K562 (cell line): Measurements from ENCODE around the gene KLHL29. TPM values are rescaled to one million over a fixed set of nuclear protein-coding genes. Genes with fewer than 3 reads are reported as not detected.

ENCODE experiments used
- ATAC-seq: fragments of 200-7000 bp; cut with Tn5 transposase; 3 replicates; pipeline ENCODE4 v1.9.1; 2020; ENCODE audit warnings: moderate library complexity
- BruUV-seq: library from RNA; stranded (reverse); fragments of 400-500 nt; replicated peaks from 2 replicates; lab custom pipeline; 2021; lab: Mats Ljungman, UMichigan
- CTCF ChIA-PET: fragments of 300-600 bp; formaldehyde crosslinking; extraction: SDS; loops from one replicate; lab custom pipeline; 2021; ENCODE audit warnings: low intra/inter-chr PET ratio; lab: Yijun Ruan, JAX
- POLR2A ChIA-PET: fragments of 300-600, 350-650 bp; sonication (Branson Sonifier 250); formaldehyde crosslinking; extraction: SDS; loops from one replicate; lab custom pipeline; 2021; ENCODE audit warnings: antibody characterized with exemption, inconsistent platforms; lab: Yijun Ruan, JAX
- DNase-seq, 4 experiments: peaks; one replicate each; pipeline versions ENCODE4 v3.0.0 to v3.0.0-alpha.2; 2011 to 2018; ENCODE audit warnings: low spot score in 3 of 4, mixed read lengths in 3 of 4; ENCODE audit errors: extremely low read depth in 1 of 4
- FAIRE-seq: peaks from 2 replicates; lab custom pipeline; 2011; peaks lifted over from hg19 to GRCh38; lab: Jason Lieb, UNC
- H2AFZ ChIP-seq: 2 replicates; pipeline ENCODE4 v1.6.0; 2011; ENCODE audit warnings: low read depth, low read length, control low read depth, inconsistent platforms
- H3K27ac ChIP-seq: fragments of 200-600 bp; 3 replicates; pipeline ENCODE4 v1.8.0; 2011; ENCODE audit warnings: low read depth, mild to moderate bottlenecking, control low read depth, inconsistent platforms, low read length, moderate library complexity, mixed read lengths; ENCODE audit errors: extremely low read depth
- H3K27me3 ChIP-seq, 2 experiments: fragments of 300-600 bp in 1 of 2; 2 replicates in 1 of 2; 3 replicates in 1 of 2; pipeline versions ENCODE4 v1.6.0 to v1.8.0; 2011; ENCODE audit warnings: inconsistent platforms in 2 of 2, low read length in 2 of 2, mild to moderate bottlenecking in 1 of 2, mixed read lengths in 1 of 2, moderate library complexity in 1 of 2; ENCODE audit not compliant: control insufficient read depth in 2 of 2, insufficient read depth in 2 of 2
- H3K36me3 ChIP-seq: fragments of 300-600 bp; 3 replicates; pipeline ENCODE4 v1.8.0; 2011; ENCODE audit warnings: mild to moderate bottlenecking, low read length, inconsistent platforms; ENCODE audit not compliant: control insufficient read depth, insufficient read depth
- H3K4me1 ChIP-seq, 2 experiments: fragments of 200-600 bp in 1 of 2; replicated peaks in 1 of 2; 2 replicates in 1 of 2; 3 replicates in 1 of 2; pipeline versions ENCODE4 v1.5.1 to v1.8.0; 2011; ENCODE audit warnings: inconsistent platforms in 2 of 2, low read length in 2 of 2, mild to moderate bottlenecking in 1 of 2, mixed read lengths in 1 of 2, moderate library complexity in 1 of 2; ENCODE audit not compliant: control insufficient read depth in 2 of 2, insufficient read depth in 2 of 2
- H3K4me2 ChIP-seq: 2 replicates; pipeline ENCODE4 v1.6.1; 2011; ENCODE audit warnings: low read length, control low read depth, inconsistent platforms, mixed read lengths; ENCODE audit not compliant: insufficient read depth
- H3K4me3 ChIP-seq: fragments of 200-600 bp; sonication (generic), shearing (Covaris generic); 2 replicates; pipeline ENCODE4 v1.5.1; 2016; ENCODE audit warnings: control low read depth, inconsistent platforms
- H3K79me2 ChIP-seq: fragments of 200-600 bp; 3 replicates; pipeline ENCODE4 v1.8.0; 2011; ENCODE audit warnings: low read length, inconsistent platforms; ENCODE audit not compliant: control insufficient read depth, insufficient read depth
- H3K9ac ChIP-seq, 2 experiments: 2 replicates each; pipeline versions ENCODE4 v1.6.0 to v1.6.1; 2011; ENCODE audit warnings: low read depth in 2 of 2, low read length in 2 of 2, control low read depth in 1 of 2, inconsistent platforms in 1 of 2, mild to moderate bottlenecking in 1 of 2, mixed read lengths in 1 of 2; ENCODE audit not compliant: insufficient read depth in 1 of 2
- H3K9me1 ChIP-seq: one replicate; pipeline ENCODE4 v1.6.0; 2011; ENCODE audit warnings: inconsistent platforms, mild to moderate bottlenecking, low read length, moderate library complexity; ENCODE audit not compliant: control insufficient read depth, insufficient read depth
- H3K9me3 ChIP-seq: replicated peaks from 2 replicates; pipeline ENCODE4 v1.5.1; 2011; ENCODE audit warnings: low read depth, low read length, inconsistent platforms; ENCODE audit not compliant: control insufficient read depth, insufficient read depth
- H4K20me1 ChIP-seq: replicated peaks from 2 replicates; pipeline ENCODE4 v1.6.1; 2011; ENCODE audit warnings: low read length, inconsistent platforms, mixed read lengths; ENCODE audit not compliant: control insufficient read depth, insufficient read depth
- CHCHD3 ChIP-seq: fragments of 250-450 bp; sonication (Bioruptor Pico); IDR thresholded peaks from 2 replicates; pipeline ENCODE4 v2.1.2; 2022; ENCODE audit warnings: mild to moderate bottlenecking
- GTF2E2 ChIP-seq: fragments of 200-800 bp; sonication (Bioruptor generic); IDR thresholded peaks from 2 replicates; pipeline ENCODE4 v1.6.1; 2016; ENCODE audit warnings: missing genetic modification characterization, missing compliant biosample characterization
- HCFC1 ChIP-seq: IDR thresholded peaks from 2 replicates; pipeline ENCODE4 v1.6.1; 2012; ENCODE audit warnings: low read depth, low read length, improper control_type of control experiment
- HDAC2 ChIP-seq: fragments of 450-650 bp; IDR thresholded peaks from 2 replicates; pipeline ENCODE4 v1.6.1; 2016; ENCODE audit warnings: mild to moderate bottlenecking
- JUND ChIP-seq, 2 experiments: IDR thresholded peaks; 2 replicates in 1 of 2; 3 replicates in 1 of 2; pipeline ENCODE4 v1.6.1; 2011; ENCODE audit warnings: borderline replicate concordance in 2 of 2, low read depth in 2 of 2, low read length in 2 of 2, improper control_type of control experiment in 1 of 2, missing biosample characterization in 1 of 2, missing genetic modification characterization in 1 of 2, missing genetic modification reagents in 1 of 2
- L3MBTL2 ChIP-seq: fragments of 450-650 bp; IDR thresholded peaks from 2 replicates; pipeline ENCODE4 v1.6.1; 2016; ENCODE audit warnings: mild to moderate bottlenecking, moderate library complexity
- NFIX ChIP-seq: fragments of 250-450 bp; sonication (Bioruptor Pico); IDR thresholded peaks from 2 replicates; pipeline ENCODE4 v1.4.0; 2020; ENCODE audit warnings: low read depth, mild to moderate bottlenecking, moderate library complexity
- NUFIP1 ChIP-seq: fragments of 450-650 bp; IDR thresholded peaks from 2 replicates; pipeline ENCODE4 v1.6.1; 2018; ENCODE audit not compliant: partially characterized antibody
- PHF20 ChIP-seq: fragments of 450-650 bp; IDR thresholded peaks from 2 replicates; pipeline ENCODE4 v1.6.1; 2018; ENCODE audit not compliant: partially characterized antibody
- POLR2G ChIP-seq: fragments of 200-400 bp; formaldehyde crosslinking; IDR thresholded peaks from 2 replicates; pipeline ENCODE4 v1.6.1; 2017; ENCODE audit warnings: low read depth, mild to moderate bottlenecking, antibody characterized with exemption, low read length, moderate library complexity
- PTTG1 ChIP-seq: fragments of 450-650 bp; IDR thresholded peaks from 2 replicates; pipeline ENCODE4 v1.6.1; 2016; ENCODE audit warnings: low read depth, mild to moderate bottlenecking, missing genetic modification characterization, missing compliant biosample characterization
- PYGO2 ChIP-seq: fragments of 450-650 bp; IDR thresholded peaks from 2 replicates; pipeline ENCODE4 v1.6.1; 2016; ENCODE audit warnings: mild to moderate bottlenecking, missing genetic modification characterization, moderate library complexity, missing compliant biosample characterization
- SAFB2 ChIP-seq: fragments of 200-400 bp; formaldehyde crosslinking; IDR thresholded peaks from 2 replicates; pipeline ENCODE4 v1.6.1; 2018; ENCODE audit warnings: borderline replicate concordance, low read length, low read depth, moderate library complexity; ENCODE audit not compliant: severe bottlenecking
- TOE1 ChIP-seq, 2 experiments: fragments of 450-650 bp in 1 of 2; sonication (generic) in 1 of 2; formaldehyde crosslinking in 1 of 2; IDR thresholded peaks; 2 replicates each; pipeline versions ENCODE4 v1.7.1 to v1.8.0; 2016 to 2022; ENCODE audit warnings: borderline replicate concordance in 2 of 2, mild to moderate bottlenecking in 2 of 2, antibody characterized with exemption in 1 of 2, inconsistent platforms in 1 of 2, low read depth in 1 of 2, missing genetic modification reagents in 1 of 2, moderate library complexity in 1 of 2
- VEZF1 ChIP-seq: fragments of 200-800 bp; sonication (Bioruptor generic); IDR thresholded peaks from 2 replicates; pipeline ENCODE4 v1.6.1; 2017; ENCODE audit warnings: missing genetic modification characterization, missing compliant biosample characterization
- ZEB2 ChIP-seq: fragments of 450-650 bp; IDR thresholded peaks from 2 replicates; pipeline ENCODE4 v1.6.1; 2016
- ZNF263 ChIP-seq: sonication (generic); formaldehyde crosslinking; IDR thresholded peaks from 2 replicates; pipeline ENCODE4 v1.8.0; 2022; ENCODE audit warnings: mild to moderate bottlenecking, missing genetic modification reagents, borderline replicate concordance
- ZNF277 ChIP-seq: fragments of 250-450 bp; sonication (Bioruptor Pico); IDR thresholded peaks from 2 replicates; pipeline ENCODE4 v1.8.0; 2022; ENCODE audit warnings: inconsistent platforms, mild to moderate bottlenecking, moderate library complexity, borderline replicate concordance
- WGBS: fragments of 100-300 bp; shearing (Covaris generic); methylation state at CpG from one replicate; pipeline ENCODE4 v1.1.6; 2016; ENCODE audit warnings: low coverage, mixed read lengths; ENCODE audit not compliant: insufficient coverage; ENCODE audit errors: missing lambda C conversion rate; 5-methylcytosine and 5-hydroxymethylcytosine counted together
- in situ Hi-C: fragments of 300-500 bp; cut with MboI; formaldehyde crosslinking; loops from 4 replicates; pipeline ENCODE4 v1.15.0; 2018; ENCODE audit warnings: inconsistent platforms, mixed read lengths
- intact Hi-C: fragments of 100-400 bp; cut with micrococcal nuclease; formaldehyde crosslinking; loops from 2 replicates; pipeline ENCODE4 v1.14.2; 2022
- polyA plus RNA-seq, 8 experiments: library from polyadenylated mRNA; depleted of rRNA in 4 of 8; stranded (reverse) in 5 of 8; unstranded in 3 of 8; fragments of >200 nt; fragmentation: Nextera tagmentation in 2 of 8; fragmentation: Illumina TruSeq in 1 of 8; extraction: Ambion mirVana in 2 of 8; extraction: Trizol in 1 of 8; gene quantifications; 2 replicates each; pipeline versions ENCODE4 v1.2.1 to v1.2.3, GENCODE V29; 2011 to 2014; ENCODE audit warnings: inconsistent platforms in 1 of 8, missing spikeins in 1 of 8
- total RNA-seq, 7 experiments: library from RNA; depleted of rRNA in 6 of 7; stranded (reverse); fragments of >200 nt in 6 of 7; fragmentation: Illumina TruSeq in 2 of 7; extraction: Trizol in 2 of 7; gene quantifications; 2 replicates each; pipeline versions ENCODE4 v1.2.1 to v1.2.3, GENCODE V29; 2011 to 2021; ENCODE audit warnings: low replicate concordance in 1 of 7

KLHL29 gene
- total and polyA plus RNA-seq, 9 of the 15 experiments (the other 6 are each of a cell fraction or from before 2014, with no cell fraction given), result 0.03 to 0.31 (median 0.08) TPM; not detected in 1

GRCh38 chr2:23664066-23664788, 279.2 kb downstream of the KLHL29 start:
- in situ Hi-C loops, result no loop called here
- BruUV-seq, result no TSS peak
- no peaks in the 10 kb centered on the region; the same call in 1 of the 2 replicates for H4K20me1 ChIP-seq
- POLR2A ChIA-PET, result interaction anchor here (0.6 kb wide), 1 partner anchor 263 kb away, joined by 4 read pairs; no protein-coding TSS in a partner anchor
- no peaks in the 10 kb centered on the region for H3K79me2 ChIP-seq
- H3K27ac ChIP-seq, result no peak overlapping the region
- no peaks in the 10 kb centered on the region for H3K9me3 ChIP-seq
- H3K4me2 ChIP-seq, result no peak overlapping the region
- H3K27me3 ChIP-seq, result peaks cover 9 to 72% of the 10 kb centered on the region in 2 experiments; a peak in 4 of 5 replicates
- 4% methylated on average over 9 of the region's 9 CpGs for WGBS
- H2AFZ ChIP-seq, result no peak overlapping the region
- H3K9ac ChIP-seq, result no peak overlapping the region
- FAIRE-seq (no peak), DNase-seq (no peak), ATAC-seq (no peak)
- no peak overlapping the region for H3K4me3 ChIP-seq
- intact Hi-C loops, result no loop called here
- H3K36me3 ChIP-seq, result no peaks in the 10 kb centered on the region
- CTCF ChIA-PET, result no interaction called here
- H3K9me1 ChIP-seq, result no peaks in the 10 kb centered on the region
- peaks cover 0 to 10% of the 10 kb centered on the region in 2 experiments; a peak in 2 of 5 replicates for H3K4me1 ChIP-seq
- TF ChIP-seq NFIX, result no peak
- TF ChIP-seq ZNF263 (CRISPR knock-in tag), result no peak
- TF ChIP-seq ZNF277 (CRISPR knock-in tag), result no peak
- TF ChIP-seq HDAC2, result no peak
- no peak for TF ChIP-seq POLR2G
- TF ChIP-seq SAFB2, result no peak
- no peak for TF ChIP-seq PYGO2
- no peak for TF ChIP-seq NUFIP1
- no peak for TF ChIP-seq TOE1 (IDR thresholded peaks at IDR 0.05; ENCODE audit: borderline replicate concordance)
- TF ChIP-seq TOE1 (CRISPR knock-in tag; IDR thresholded peaks at IDR 0.05; ENCODE audit: borderline replicate concordance, low read depth), result no peak
- no peak for TF ChIP-seq VEZF1 (CRISPR knock-in tag)
- TF ChIP-seq JUND (IDR thresholded peaks at IDR 0.05; ENCODE audit: borderline replicate concordance, low read depth, low read length), result no peak
- no peak for TF ChIP-seq JUND (tag; IDR thresholded peaks at IDR 0.05; ENCODE audit: borderline replicate concordance, low read depth, low read length)
- no peak for TF ChIP-seq CHCHD3 (CRISPR knock-in tag)
- no peak for TF ChIP-seq HCFC1
- no peak for TF ChIP-seq L3MBTL2
- TF ChIP-seq GTF2E2 (tag), result no peak
- no peak for TF ChIP-seq PHF20
- no peak for TF ChIP-seq ZEB2
- TF ChIP-seq PTTG1 (tag), result no peak
